ENCODE measurements around the gene ATRNL1.

The ATRNL1 gene

DNA sequence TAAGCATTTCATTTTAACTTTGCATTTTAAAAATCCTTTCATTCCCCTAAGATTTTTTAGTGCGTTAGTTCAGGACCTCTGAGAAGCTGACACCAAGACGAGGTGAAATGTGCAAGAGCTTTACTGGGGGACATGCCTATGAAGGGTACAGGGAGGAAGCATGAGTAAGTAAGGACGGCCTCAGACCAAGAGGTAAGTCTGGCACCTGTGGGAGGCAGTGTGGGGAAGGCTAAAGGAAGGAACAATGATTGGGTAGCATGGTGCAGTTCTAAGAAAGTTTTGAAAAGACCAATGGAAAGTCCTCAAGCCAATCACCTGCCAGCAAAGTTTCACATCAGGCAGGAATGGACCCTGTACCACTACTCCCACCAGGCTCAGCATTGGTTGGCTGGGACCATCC lies 810.7 kb downstream of the ATRNL1 start:
- DNase-seq (ENCODE audit: low read depth), result no peak

DNA sequence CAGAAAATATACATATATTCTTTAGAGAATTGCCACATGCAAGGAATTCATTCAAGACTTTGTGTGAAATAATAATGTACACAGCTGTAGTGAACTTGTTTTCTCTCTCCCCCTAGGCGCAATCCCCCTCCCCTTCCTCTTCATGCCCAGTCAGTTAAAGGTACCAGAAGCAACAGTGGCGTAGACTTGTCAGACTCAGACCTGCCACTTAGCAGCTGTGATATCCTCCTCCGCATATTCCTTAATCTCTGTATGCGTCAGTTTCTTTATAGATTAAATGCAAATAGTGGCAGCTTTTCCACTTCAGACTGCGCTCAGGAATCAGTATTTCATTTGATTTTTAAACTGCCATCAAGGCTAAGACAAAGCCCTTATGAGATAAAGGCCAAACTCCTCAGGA lies 815.9 kb downstream of the ATRNL1 start:
- no peak for DNase-seq (ENCODE audit: low read depth)

DNA sequence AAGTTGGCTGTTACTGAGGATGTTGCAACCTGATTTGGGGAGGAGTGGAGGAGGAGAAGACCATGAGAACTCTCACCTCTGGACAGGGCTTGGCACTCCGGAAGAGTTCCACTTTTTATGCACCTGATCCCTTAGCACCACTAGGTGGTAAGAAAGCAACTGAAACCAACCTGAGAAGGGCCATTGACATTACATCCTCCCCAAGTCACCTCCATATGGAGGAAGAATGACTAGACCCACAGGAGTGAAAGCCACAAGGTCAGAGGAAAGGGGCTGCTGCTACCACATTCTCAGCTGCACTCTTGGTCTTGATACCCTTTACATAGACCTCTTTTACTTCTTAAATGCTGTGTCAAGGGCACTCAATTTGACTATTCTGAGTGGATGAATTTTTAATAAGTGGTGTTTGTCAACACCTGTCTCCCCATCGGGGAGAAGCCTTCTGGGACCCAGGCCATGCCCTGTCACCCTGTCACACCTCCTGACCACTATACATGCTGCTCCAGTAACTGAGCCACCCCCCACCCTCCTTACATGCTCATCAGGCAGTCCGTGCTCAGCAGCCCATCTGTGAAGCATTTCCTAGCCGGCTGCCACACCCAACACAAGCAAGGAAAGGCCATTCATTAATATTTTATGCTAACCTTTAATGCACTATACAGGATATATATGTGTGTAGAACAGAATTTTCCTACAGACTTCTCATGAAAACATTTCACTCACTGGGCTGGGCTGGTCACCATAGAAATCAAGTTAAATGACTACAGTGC lies 817.0 kb downstream of the ATRNL1 start:
- DNase-seq (ENCODE audit: low read depth), result no peak

DNA sequence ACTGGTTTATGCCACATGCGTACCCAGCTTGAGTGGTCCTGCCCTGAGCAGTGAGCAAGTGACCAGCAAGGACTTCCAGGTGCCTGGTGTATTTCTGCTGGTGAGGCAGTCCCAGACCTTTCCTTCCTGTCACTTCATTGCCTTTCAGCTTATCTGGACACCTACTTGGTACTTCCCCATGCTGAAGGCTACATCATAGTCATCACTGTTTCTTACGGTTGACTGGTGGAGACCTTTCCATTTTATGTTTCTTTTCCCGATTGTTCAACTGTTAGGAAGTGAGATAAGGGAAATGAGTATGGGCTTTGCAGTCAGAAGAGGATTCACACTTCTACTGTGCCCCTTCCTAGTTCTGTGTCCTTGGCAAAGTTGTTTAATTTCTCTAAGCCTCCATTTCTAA lies 821.3 kb downstream of the ATRNL1 start:
- no peak for DNase-seq (ENCODE audit: low read depth)

DNA sequence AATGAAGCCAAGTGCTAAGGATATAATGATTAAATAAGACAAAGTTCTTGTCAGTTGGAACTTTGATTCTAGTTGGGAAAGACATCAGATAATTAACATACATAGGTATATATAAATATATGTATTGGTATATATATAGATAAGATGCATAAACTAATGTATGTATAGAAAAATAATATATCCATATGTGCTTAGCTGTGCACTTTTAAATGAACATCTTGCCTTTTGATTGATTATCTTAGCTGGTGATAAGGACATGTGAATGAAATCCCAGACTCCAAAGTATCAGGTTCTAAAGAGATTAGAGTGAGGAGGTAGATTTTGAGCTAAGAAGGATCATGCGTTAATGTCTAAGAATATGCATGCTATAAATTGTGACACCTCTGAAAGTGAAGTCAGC lies 822.3 kb downstream of the ATRNL1 start:
- no peak for DNase-seq (ENCODE audit: low read depth)

DNA sequence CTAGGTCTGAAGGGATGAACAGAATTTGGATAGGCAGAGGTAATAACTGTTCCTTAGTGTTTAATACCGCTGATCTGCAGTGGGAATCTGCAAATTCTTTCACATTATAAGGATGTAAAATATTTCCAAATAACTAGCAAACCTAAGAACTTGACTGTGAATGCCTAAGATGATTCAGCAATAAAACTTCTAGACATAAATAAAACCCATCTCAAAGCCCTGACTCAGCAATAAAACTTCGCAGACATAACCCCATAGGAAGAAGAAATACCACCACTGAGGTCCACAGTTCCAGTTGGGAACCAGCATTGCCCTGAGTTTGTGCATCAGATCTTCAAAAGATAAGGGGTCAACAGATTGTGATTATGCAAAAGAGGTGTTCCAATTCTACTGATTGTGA lies 825.6 kb downstream of the ATRNL1 start:
- peak; percentile 38 for DNase-seq (ENCODE audit: low read depth)

DNA sequence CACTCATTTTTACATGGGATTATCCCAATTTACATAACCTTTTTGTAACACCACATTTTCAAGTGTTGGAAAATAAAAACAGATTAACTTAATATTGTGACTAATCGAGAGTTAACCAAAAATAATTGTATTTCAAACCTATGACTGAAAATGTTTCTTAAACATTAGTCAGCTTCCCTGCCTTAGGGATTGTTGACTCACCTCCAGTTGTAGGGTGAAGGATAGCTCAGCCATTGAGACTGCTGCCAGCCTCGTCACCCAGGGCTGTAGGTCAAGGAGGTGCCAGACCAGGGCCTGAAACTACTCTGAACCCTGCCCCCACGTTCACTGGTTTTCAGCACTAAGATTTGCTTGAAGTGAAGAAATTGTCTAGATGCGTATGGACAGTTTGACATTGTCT lies 828.6 kb downstream of the ATRNL1 start:
- DNase-seq (ENCODE audit: low read depth), result peak; percentile 87

DNA sequence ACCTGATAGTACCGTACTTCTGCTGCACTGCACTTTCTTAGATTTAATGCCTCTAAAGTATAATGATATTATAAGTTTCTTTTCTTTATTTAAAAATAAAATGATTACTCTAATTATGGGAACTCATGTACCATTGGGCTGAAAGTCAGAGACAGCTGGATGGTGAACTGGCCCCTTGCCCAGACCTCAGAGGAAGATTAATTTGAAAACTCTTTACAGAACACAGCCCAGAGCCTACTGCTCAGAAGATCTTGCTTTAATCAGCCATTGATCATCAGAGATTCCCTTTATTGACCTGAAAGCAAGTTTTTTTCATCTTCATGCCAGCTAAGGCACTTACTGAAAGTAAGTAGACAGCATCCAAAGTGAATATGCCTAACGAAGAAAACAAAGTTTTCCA lies 838.1 kb downstream of the ATRNL1 start:
- DNase-seq (ENCODE audit: low read depth), result no peak

DNA sequence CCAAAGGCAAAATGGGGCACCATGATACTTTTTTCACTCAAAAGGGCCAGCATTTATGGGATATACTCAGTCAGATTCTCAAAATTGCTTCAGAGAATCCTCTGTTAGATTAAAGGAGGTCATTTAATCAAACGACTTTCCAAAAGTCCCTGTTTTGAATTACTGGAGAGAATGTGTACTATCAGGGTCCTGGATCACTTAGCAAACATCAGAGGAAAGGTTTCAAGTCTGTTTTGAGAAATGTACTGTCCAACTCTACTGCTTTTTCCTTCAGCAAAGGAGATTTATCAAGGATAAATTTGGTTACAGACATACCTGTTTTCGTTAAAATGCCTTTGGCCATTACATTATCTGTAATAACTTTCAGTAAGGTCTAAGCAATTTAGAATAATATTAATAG lies 838.9 kb downstream of the ATRNL1 start:
- DNase-seq (ENCODE audit: low read depth), result no peak

DNA sequence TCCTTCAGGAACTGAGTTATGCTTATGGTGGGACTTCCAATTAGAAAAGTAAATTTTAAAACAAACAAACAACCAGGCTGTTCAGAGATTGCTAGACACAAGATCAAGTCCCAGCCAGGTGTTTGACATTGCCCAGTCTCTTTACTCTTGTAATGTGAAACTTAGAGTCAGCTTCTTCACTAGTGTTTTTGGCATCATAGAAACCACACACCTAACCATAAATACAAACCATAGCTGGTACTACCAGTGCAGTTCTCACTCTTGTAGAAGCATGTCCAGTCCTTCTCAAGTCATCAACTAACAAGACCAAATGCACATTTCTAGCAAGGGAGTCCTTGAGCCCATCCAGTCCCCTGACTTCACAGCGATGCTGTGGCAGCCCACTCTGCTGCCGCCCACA lies 839.9 kb downstream of the ATRNL1 start:
- no peak for DNase-seq (ENCODE audit: low read depth)

DNA sequence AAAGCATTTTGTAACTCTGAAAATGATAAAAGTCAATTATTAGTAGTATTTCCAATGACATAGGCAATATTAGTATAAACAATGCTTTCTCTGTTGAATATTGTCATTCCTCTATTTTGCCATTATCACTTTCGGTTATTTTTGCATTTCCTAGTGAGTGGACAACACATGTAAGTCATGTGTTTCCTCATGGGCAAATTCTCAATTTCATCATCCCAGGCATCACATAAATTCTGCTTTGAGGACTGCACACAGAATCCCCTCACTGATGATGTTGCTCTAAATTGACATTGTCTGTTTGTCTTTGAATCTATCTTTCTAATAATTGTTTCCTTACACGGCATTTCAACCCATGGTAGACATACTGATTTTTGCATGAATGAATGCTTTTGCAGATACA lies 842.6 kb downstream of the ATRNL1 start:
- no peak for DNase-seq (ENCODE audit: low read depth)

DNA sequence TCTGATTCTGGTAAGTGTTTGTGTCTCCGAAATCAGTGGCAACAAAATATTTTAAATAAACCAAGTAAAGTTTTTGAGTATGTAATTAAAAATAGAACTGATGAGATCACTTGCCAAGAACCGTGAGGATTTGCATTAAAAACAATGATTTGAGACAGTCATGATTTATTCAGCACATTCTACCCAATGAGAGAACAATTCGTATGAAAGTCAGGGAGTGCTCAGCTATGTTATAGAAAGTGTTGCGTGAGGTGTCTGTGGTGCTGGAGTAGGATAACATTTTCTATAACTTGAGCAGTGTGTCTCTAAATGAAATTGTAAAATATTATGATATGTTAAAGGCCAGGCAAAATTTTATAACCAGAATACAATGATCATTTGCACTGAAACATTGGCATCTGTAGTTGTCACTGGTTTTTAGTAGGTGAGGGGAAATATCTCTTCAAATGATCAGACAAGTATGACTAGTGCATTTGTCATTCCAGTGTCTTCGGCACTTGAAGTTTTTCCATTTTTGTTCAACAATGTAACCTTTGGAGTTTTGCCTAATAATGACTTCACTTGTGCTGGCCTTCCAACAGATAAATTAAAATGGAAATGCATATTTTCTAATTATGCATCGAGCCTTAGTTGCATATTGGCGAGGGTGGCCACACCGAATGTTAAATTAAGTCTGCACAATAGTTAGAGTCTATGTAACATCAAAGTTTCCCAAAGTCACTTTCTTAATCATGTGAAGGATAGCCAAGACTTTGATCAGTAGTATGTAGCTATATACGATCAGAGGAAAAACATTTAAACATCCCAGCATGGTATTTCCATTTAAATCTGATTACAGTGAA lies 844.0 kb downstream of the ATRNL1 start:
- peak; percentile 92 for DNase-seq (ENCODE audit: low read depth)

DNA sequence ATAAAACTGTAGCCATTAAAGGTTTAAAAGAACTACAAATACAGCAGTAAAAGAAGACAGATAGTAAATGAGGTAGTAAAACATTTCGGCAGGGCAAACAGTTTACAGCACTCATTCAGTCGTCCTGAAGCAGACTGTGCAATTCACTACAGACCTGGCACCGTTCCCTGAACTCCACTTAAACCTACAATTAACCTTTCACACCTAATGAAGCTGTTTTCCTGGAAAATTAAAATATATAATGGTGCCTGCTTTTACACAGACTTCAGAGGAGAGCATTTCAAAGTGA lies 844.5 kb downstream of the ATRNL1 start:
- peak; percentile 37 for DNase-seq (ENCODE audit: low read depth)

DNA sequence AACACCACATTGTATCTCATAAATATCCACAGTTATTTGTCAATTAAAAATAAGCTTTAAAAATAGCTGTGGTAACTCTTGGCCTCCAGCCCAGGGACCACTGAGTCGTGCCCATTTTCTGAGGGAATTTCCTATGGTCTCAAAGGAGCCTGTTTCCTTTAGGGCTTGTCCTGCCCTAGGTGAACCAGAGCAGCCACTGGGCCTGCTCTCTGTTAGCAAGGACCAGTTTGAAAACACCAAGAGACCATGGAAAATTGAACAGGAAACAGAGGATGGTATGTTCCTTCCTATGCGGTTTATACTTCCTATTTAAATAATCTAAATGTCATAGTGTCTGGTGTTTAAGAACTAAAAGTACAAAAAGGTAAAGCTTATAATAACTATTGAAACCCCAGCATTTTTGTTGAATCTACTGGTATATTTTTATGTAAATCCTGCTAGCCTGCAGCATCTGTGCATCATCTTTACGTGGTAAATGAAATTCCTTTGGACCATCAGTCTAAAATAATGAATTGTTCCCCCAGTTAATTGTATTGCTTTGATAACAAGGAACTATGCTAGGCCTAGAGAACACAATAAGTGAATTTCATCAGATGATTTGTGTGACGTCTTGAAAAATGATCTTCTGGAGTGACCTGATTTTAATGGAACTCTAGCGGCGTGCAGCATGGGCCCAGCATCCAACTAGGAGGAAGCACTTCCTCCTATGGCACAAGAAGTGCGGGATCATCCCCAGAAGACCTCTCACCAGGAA lies 846.1 kb downstream of the ATRNL1 start:
- no peak for DNase-seq (ENCODE audit: low read depth)

DNA sequence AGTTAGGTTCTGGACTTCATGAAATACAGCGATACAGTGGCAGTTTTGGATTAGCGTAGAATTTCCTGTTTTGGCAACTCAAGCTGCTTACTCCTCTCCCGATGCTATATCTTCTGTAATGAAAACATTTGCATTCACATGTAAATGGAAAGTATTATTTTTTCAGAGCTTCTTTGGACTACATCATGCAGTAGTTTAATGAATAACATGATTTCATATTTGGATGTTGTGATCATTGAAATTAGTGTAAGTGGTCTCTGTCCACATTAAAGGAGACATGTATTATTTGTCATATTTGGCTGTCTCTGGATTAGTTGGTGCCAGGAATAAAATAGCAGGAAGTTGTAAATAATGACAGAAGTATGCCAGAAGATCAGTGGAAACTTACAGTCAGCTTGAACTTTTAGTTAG lies 848.2 kb downstream of the ATRNL1 start:
- DNase-seq (ENCODE audit: low read depth), result no peak

DNA sequence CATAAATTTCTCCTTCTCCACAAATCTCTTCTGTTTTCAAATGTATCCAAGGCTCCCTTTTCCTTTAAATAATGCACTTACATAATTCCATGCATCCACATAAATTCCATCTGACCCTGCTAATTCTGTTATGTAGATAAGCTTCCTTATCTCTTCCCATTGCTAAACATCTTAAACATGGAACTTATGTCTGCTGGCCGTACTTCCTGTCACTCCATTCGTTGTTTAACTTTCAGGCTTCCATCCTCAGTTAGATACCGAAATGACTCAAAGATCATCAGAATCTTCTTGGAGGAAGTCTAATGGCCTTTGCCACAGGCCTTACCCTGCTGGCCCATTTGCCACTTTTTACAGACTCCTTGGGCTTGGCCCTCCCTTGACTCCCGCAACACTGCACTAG lies 848.9 kb downstream of the ATRNL1 start:
- DNase-seq (ENCODE audit: low read depth), result no peak

DNA sequence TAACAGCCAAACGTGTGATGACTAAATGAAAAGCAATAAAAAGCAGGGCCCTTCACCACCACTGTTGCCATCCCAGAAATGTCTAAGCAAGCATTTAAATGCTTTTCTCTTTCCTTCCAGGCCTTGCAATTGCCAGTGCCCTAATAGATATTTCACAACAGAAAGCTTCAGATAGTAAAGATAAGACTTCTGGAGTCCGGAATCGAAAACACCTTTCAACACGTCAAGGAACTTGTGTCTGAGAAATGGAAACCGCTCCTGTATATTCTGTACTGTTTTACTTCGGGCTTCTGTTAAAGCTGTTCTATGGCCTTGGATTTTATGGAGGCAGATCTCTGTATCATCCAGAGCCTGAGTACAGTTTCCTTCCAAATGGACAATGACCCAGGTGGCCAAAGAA lies 851.4 kb downstream of the ATRNL1 start:
- DNase-seq (ENCODE audit: low read depth), result no peak

DNA sequence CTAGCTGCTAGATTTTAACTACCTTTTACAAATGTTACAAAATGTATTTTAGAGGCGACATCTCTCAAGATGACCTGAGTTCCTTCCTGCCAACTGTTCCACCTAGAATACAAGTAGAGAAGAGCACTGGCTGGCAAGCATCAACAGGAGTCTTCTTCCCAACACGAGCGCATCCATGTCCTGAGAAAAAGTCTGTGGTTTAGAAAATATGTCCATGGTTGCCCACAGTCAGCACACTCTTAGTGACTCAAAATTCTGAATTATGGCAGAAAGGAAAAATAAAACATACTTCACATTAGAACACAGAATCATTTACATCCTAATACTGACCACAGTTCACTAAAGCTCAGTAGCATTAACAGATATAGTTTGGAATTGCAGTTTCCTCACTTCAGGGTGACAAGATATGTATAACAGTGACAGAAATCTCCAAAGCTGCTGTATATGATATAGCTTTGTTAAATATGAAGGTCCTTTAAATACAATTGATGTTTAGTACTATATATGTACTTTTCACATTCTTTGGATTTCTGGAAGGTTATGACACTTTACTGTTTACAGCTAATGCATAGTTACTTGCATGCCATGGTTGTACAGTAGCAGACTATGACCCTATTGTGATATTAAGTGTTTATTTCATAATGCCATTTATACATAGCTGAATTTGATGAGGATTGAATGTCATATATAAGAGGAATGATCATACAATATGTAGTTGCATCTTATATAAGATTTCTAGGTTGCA lies 852.7 kb downstream of the ATRNL1 start:
- DNase-seq (ENCODE audit: low read depth), result peak; percentile 57

DNA sequence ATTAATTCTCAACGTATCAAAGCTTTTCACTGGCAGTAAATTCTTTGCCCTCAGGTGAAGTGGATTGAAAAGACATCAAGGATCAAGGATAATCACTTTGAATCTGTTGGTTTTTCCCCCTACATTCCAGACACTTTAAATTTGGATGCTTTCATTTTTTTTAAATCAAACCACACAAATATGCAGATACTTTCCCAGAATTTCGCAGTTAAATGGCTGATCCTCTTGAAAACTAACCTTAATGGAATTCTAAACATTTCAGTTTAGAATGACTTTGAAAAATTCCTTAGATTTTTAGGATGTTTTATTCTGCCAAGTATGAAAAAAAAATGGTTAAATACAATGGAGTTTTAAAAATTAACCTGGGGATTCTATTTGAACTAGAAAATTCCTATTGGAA lies 853.9 kb downstream of the ATRNL1 start:
- peak; percentile 88 for DNase-seq (ENCODE audit: low read depth)

DNA sequence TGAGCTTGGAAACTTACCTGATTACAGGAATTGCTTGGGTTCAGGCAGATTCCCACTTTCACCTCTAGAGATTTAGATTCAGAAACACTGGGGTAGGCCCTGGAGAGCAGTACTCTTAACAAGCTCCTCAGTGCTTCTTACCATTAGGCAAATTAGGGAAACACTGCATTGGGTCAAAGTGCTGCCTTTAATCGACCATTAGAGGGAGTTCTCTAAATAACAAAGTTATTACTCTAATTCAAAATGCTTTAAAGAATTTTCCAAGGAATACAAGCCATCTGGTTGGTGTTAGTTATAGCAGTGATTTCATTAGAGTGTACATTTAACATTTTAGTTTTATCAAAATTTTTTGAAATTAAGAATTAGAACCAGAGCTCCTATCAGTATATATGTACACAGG lies 855.3 kb downstream of the ATRNL1 start:
- DNase-seq (ENCODE audit: low read depth), result peak; percentile 57

DNA sequence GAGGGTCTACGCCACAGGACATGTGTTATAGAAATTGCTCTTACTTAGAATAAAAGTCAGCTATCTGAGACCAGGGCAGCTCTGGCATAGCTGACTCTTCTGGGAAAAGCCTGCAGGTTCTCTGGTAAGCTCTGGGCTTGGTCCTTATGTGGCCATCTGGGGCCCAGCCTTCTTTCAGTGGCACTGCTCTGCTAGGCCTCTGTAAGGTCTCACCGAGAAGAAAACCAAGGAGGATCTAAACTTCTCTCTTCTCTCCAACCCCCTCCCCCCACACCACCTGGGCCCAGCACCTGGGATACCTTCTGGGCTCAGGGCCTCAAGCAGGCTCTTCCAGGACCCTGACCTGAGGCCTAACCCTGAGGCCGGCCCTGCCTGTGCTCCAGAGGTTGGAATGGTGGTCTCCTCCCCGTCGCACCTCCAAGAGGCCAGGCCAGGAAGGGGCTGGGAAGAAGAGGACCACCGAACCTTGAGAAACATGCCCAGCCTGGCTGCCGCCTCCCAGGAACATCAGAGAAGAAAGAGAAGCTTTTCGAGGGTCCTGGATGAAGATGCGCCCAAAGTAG lies 856.2 kb downstream of the ATRNL1 start:
- no peak for DNase-seq (ENCODE audit: low read depth)

DNA sequence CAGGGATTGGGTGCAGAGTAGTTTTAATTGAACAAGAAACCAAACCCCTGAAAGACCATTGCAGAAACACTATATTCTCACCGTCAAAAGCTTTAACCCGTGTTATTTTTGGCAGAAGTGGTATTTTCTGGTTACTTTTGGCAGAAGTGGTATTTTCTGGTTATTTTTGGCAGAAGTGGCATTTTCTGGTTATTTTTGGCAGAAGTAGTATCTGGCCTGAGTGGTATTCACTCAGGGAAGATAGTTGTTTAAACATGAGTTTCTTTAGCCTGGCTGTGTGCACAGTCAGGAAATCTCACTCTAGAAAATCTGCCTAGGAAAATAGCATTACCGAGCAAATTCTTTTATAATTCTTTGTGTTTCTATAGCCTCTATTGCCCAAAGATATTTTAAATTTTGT lies 857.2 kb downstream of the ATRNL1 start:
- DNase-seq (ENCODE audit: low read depth), result no peak

Measured in ELR (cell line).